Stomach (tissue), 9 donors: ENCODE measurements around the gene MINK1. TPM values are rescaled to one million over a fixed set of nuclear protein-coding genes. Genes with fewer than 3 reads are reported as not detected.
A peak's percentile ranks its signal among the peaks of the same experiment; 100 is the strongest.

Experiments
- DNase-seq, 2 donors: peaks; one replicate each; pipeline versions ENCODE4 v3.0.0 to v3.0.0-alpha.2; 2013 to 2019
- H3K27ac ChIP-seq, 5 donors: fragments of 200-600 bp in 4 of 5; sonication (generic) in 4 of 5; one replicate each; pipeline ENCODE4 v1.5.1; 2013 to 2019; ENCODE audit warnings: mild to moderate bottlenecking in 1 of 5, moderate library complexity in 1 of 5
- H3K27me3 ChIP-seq, 3 donors: fragments of 200-600 bp; sonication (generic); one replicate each; pipeline ENCODE4 v1.5.1; 2017 to 2019; ENCODE audit warnings: mixed run types in 1 of 3
- H3K36me3 ChIP-seq, 4 donors: fragments of 200-600 bp; sonication (generic); 1 replicate in 3 of 4; 2 replicates in 1 of 4; pipeline ENCODE4 v1.5.1; 2016 to 2019
- H3K4me1 ChIP-seq, 4 donors: fragments of 200-600 bp; sonication (generic); one replicate each; pipeline ENCODE4 v1.5.1; 2016 to 2019
- H3K4me3 ChIP-seq, 4 donors: fragments of 200-600 bp; sonication (generic) in 3 of 4; one replicate each; pipeline ENCODE4 v1.5.1; 2016 to 2019; ENCODE audit warnings: mild to moderate bottlenecking in 1 of 4
- H3K9me3 ChIP-seq, 4 donors: fragments of 200-600 bp; sonication (generic); one replicate each; pipeline ENCODE4 v1.5.1; 2016 to 2019
- EP300 ChIP-seq: sonication (generic); formaldehyde crosslinking; IDR thresholded peaks from one replicate; pipeline ENCODE4 v1.6.1; 2017; ENCODE audit warnings: antibody characterized with exemption
- POLR2A ChIP-seq, 4 donors: fragments of 450-650 bp; IDR thresholded peaks; one replicate each; pipeline ENCODE4 v1.6.1; 2016; ENCODE audit warnings: antibody characterized with exemption in 4 of 4, control low read depth in 2 of 4, mild to moderate bottlenecking in 1 of 4, moderate library complexity in 1 of 4
- POLR2AphosphoS5 ChIP-seq, 3 donors: sonication (generic); formaldehyde crosslinking; IDR thresholded peaks; one replicate each; pipeline ENCODE4 v1.6.1; 2016; ENCODE audit warnings: antibody characterized with exemption in 3 of 3
- WGBS, 5 donors: extraction: QIAGEN DNeasy Blood & Tissue Kit in 3 of 5; methylation state at CpG; one replicate each; pipeline versions ENCODE4 v1.1.5 to v1.1.7; 2013 to 2018; 5-methylcytosine and 5-hydroxymethylcytosine counted together
- intact Hi-C: fragments of 100-400 bp; cut with DNase I; formaldehyde crosslinking; loops from one replicate; pipeline ENCODE4 v1.15.1; 2023; ENCODE audit warnings: low total_unique reads
- polyA plus RNA-seq, 3 donors: library from polyadenylated mRNA; stranded (reverse); fragments of 200-250 nt; gene quantifications; one replicate each; pipeline ENCODE4 v1.2.3, GENCODE V29; 2013
- total RNA-seq, 5 donors: library from RNA; depleted of rRNA; stranded (reverse); fragments of >200 nt; gene quantifications; one replicate each; pipeline versions ENCODE4 v1.1.0 to v1.2.3, GENCODE V29; 2014 to 2016
- TF ChIP-seq, protein P1 (sequence below), 7 experiments: fragments of 450-650 bp in 4 of 7; fragments of 200-600 bp in 3 of 7; sonication (generic) in 3 of 7; IDR thresholded peaks; one replicate each; pipeline ENCODE4 v1.5.1; 2016 to 2019; ENCODE audit warnings: antibody characterized with exemption in 7 of 7, control low read depth in 2 of 7, mild to moderate bottlenecking in 1 of 7
- donor health status: healthy with polysubstance abuse.
- donor health status: Bipolar disorder and iron deficiency.
- donor health status: healthy.

Gene MINK1
- total and polyA plus RNA-seq, 8 donors = 24.6 to 230 (median 49.4) TPM

DNA sequence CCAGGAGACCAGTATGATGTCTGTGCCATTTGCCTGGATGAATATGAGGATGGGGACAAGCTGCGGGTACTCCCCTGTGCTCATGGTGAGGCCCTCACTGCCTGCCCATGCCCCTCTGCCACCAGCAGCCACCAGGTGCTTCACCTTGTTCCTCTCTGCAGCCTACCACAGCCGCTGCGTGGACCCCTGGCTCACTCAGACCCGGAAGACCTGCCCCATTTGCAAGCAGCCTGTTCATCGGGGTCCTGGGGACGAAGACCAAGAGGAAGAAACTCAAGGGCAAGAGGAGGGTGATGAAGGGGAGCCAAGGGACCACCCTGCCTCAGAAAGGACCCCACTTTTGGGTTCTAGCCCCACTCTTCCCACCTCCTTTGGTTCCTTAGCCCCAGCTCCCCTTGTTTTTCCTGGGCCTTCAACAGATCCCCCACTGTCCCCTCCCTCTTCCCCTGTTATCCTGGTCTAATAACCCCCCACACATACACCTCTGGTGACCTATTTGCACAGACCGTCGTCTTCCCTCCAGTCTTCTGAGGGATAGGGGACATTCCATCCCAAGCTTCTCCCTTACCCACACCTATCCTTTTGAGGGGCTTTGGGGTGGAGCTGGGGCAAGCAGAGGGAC, 111.5 kb downstream of the MINK1 start:
- TF ChIP-seq POLR2A (IDR thresholded peaks at IDR 0.05) = no peak
- TF ChIP-seq POLR2AphosphoS5 (IDR thresholded peaks at IDR 0.05) = no peak
- no peak for TF ChIP-seq EP300
- TF ChIP-seq, protein P1, sequence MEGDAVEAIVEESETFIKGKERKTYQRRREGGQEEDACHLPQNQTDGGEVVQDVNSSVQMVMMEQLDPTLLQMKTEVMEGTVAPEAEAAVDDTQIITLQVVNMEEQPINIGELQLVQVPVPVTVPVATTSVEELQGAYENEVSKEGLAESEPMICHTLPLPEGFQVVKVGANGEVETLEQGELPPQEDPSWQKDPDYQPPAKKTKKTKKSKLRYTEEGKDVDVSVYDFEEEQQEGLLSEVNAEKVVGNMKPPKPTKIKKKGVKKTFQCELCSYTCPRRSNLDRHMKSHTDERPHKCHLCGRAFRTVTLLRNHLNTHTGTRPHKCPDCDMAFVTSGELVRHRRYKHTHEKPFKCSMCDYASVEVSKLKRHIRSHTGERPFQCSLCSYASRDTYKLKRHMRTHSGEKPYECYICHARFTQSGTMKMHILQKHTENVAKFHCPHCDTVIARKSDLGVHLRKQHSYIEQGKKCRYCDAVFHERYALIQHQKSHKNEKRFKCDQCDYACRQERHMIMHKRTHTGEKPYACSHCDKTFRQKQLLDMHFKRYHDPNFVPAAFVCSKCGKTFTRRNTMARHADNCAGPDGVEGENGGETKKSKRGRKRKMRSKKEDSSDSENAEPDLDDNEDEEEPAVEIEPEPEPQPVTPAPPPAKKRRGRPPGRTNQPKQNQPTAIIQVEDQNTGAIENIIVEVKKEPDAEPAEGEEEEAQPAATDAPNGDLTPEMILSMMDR (IDR thresholded peaks at IDR 0.05) = no peak
- peak overlapping the region in 3 of 4 donors; percentile 1 to 100 (median 100) for H3K4me3 ChIP-seq
- WGBS, 5 donors = 49 to 57% (median 50%) methylated on average over 8 of the region's 8 CpGs
- H3K4me1 ChIP-seq = peaks cover 47 to 71% (median 68%) of the 10 kb centered on the region in 4 donors
- H3K27me3 ChIP-seq = no peaks in the 10 kb centered on the region
- intact Hi-C loops = no loop called here
- peaks cover 41 to 51% (median 50%) of the 10 kb centered on the region in 4 donors for H3K36me3 ChIP-seq
- peak overlapping the region; percentile 72 to 100 (median 97) for H3K27ac ChIP-seq
- H3K9me3 ChIP-seq = no peaks in the 10 kb centered on the region
- DNase-seq = no peak

DNA sequence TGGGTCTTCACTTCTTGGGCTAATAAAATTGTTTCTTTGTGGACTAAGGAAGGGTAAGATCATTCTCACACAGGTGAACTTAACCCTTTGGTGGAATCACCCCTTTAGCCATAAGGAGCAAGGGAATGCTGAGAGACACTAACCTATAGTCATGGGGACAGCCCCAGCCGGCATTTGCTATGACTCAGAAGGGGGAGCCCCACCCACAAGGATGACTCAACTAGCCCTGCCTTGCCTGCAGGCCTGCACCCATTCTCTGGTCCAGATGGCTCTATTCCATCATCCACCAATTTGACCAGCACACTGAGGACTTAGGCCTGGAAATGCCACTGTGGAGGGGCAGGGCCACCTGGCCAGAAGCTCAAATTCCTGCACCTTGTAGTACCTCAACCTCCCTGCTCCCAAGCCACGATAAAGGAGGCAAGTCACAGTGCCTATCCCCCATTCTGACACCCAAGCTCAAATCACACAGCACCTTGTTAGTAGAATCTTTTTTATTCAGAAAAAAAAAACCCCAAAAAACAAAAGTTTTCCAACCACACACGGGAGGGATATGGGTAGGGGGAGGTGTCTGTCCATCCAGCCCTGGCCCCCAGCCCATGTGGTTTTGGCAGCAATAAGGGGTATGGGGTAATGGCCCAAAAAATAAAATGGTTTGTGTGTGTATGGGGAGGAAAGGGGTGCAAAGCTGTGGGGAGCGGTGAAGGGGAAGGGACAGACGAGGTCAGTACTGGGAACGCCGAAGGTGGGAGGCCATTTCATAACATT, 112.2 kb downstream of the MINK1 start:
- WGBS, 5 donors = 19 to 45% (median 29%) methylated on average over 7 of the region's 7 CpGs
- Histone ChIP-seq H3K9me3 (no peaks in the 10 kb centered on the region), H3K4me3 (peak overlapping the region in 3 of 4 donors; percentile 82 to 100 (median 100)), H3K36me3 (peaks cover 41 to 51% (median 50%) of the 10 kb centered on the region in 4 donors), H3K27ac (peak overlapping the region; percentile 72 to 100 (median 97)), H3K27me3 (no peaks in the 10 kb centered on the region), H3K4me1 (peaks cover 53 to 78% (median 73%) of the 10 kb centered on the region in 4 donors)
- peak; percentile 79 to 80 for DNase-seq
- TF ChIP-seq, protein P1 (IDR thresholded peaks at IDR 0.05) = no peak
- TF ChIP-seq POLR2AphosphoS5 (IDR thresholded peaks at IDR 0.05) (peak in 2 of 3 donors; percentile 58 to 87), EP300 (no peak), POLR2A (IDR thresholded peaks at IDR 0.05) (no peak)
- intact Hi-C loops = no loop called here

DNA sequence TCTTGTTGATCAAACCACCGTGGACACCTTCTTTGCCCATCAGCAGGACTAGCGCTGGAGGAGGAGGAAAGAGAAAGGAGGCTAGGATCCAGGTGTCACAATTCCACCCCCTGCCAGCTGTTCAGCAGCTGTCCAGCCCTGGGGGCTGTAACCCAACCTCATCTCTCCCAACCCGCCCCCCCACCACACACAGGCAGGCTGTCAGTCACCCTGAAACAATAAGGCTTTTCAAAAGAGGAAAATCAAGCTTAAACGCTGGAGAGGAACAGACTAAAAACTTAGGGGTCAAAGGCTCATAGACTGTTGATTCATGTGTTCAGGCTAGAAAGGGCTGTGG, 112.8 kb downstream of the MINK1 start:
- intact Hi-C loops = no loop called here
- no peak for DNase-seq
- H3K36me3 ChIP-seq = peaks cover 41 to 51% (median 50%) of the 10 kb centered on the region in 4 donors
- H3K9me3 ChIP-seq = no peaks in the 10 kb centered on the region
- TF ChIP-seq POLR2AphosphoS5 (IDR thresholded peaks at IDR 0.05) = no peak
- TF ChIP-seq EP300 = no peak
- TF ChIP-seq, protein P1 (IDR thresholded peaks at IDR 0.05) = no peak
- TF ChIP-seq POLR2A (IDR thresholded peaks at IDR 0.05) = no peak
- peaks cover 57 to 79% (median 76%) of the 10 kb centered on the region in 4 donors for H3K4me1 ChIP-seq
- peak overlapping the region; percentile 82 to 100 (median 100) for H3K4me3 ChIP-seq
- no peaks in the 10 kb centered on the region for H3K27me3 ChIP-seq
- 12 to 22% (median 17%) methylated on average over 3 to 4 of the region's 4 CpGs for WGBS, 5 donors
- H3K27ac ChIP-seq = peak overlapping the region; percentile 72 to 100 (median 97)

DNA sequence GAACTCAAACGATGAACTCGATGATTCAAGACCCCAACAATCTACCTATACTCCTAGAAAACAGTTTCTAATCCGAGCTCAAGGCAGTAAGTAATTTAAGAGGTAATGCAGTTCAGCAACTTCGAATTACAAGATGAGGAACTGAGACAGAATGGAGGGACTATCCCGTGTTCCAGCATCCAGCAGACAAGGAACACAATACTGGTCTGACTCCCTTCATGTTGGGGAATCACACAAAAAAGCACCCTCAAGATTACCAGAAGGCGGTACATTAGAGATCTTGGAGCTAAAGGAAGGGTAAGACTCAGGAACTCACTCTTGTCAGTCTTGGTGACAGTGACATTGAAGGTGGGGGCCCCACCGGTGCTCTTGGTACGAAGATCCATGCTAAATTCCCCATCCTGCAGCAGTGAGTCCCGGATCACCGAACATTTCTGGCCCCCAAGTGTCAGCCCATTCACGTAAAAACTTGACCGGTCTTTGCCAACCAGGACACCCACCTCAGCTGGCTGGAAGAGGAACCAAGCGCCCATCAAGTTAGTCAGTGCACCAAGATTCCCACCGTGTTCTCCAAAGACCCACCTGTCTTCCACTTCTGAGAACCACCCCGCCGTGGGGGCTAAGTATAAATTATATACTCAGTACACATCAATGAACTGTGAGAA, 113.3 kb downstream of the MINK1 start:
- TF ChIP-seq EP300 (no peak), POLR2A (IDR thresholded peaks at IDR 0.05) (no peak), POLR2AphosphoS5 (IDR thresholded peaks at IDR 0.05) (no peak)
- TF ChIP-seq, protein P1 (IDR thresholded peaks at IDR 0.05) = no peak
- 12 to 19% (median 18%) methylated on average over 16 of the region's 16 CpGs for WGBS, 5 donors
- intact Hi-C loops = no loop called here
- H3K27ac ChIP-seq = peak overlapping the region; percentile 72 to 100 (median 97)
- H3K27me3 ChIP-seq = no peaks in the 10 kb centered on the region
- H3K9me3 ChIP-seq = no peaks in the 10 kb centered on the region
- H3K4me3 ChIP-seq = peak overlapping the region; percentile 82 to 100 (median 100)
- H3K4me1 ChIP-seq = peaks cover 52 to 79% (median 75%) of the 10 kb centered on the region in 4 donors
- peaks cover 41 to 51% (median 50%) of the 10 kb centered on the region in 4 donors for H3K36me3 ChIP-seq
- DNase-seq = no peak
